Skeletal muscle cell (primary cell): ENCODE results near the gene TTC39B.
"Not testable (repeated sequence)": the region's sequence is repeated elsewhere in the genome, so short reads cannot be mapped to it uniquely, and the experiment has no call there.

Experiments
- DNase-seq: peaks from one replicate; pipeline ENCODE4 v3.0.0-alpha.2; 2010; ENCODE audit warnings: low read depth
- H3K4me3 ChIP-seq: 2 replicates; pipeline ENCODE4 v1.5.1; 2011; ENCODE audit warnings: low read depth, mild to moderate bottlenecking, control low read depth, low read length, moderate library complexity

The TTC39B gene

DNA sequence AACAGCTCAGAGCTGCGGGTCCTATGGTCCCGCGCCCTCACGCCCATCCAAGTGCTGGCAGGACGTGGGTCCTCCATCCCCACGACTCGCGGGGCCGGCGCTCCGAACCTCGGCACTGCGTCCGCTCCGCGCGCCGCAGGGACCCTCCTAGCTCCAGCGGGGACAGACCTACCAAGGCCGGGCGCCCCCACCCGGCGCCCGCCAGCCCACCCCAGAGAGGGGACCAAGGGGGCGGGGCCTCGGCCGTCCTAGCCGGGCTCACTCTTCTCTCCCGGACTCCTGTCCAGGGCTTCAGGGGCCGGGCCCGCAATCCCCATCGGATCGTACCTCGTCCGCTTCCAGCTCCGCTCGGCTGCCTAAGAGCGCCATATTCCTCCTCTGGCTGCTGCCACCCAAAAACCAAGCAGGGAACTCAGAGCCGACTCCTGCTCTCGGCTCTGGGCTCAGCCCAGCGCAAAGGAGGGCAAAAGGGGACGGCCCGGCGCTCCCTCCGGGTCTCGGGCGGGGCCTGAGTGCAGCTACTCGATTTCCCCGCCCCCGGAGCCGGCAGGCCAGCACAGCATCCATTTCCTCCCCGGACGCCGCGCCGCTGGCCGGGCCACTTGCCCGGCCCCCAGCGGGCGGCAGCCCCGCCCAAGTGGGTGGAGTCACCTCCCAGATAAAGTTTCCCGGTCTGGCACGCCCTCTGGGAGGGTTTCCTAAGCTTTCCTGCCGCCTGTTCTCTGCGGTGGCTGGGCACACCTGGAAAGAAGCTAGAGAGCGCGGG, at the start of gene TTC39B:
Gene TTC39B (minus strand): TSS at position 460 of the 766 bp plus-strand sequence. CDS start 91 bp downstream, at position 369.
- H3K4me3 ChIP-seq = peak within 1 kb of the TSS; percentile 89

DNA sequence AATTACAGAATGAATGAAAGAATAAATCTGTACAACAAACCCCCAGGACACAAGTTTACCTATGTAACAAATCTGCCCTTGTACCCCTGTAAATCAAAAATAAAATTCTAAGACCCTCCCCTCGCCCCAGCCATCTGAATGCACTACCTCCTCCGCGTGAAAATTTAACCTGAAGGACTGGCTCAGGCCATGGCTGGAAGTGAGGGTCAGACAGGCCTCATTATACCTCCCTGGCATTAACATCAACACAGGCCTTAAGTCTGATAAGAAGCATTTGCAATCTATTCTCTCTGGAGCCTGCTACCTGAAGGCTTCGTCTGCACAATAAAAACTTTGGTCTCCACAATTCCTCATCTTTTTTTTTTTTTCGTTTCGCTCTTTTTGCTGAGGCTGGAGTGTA, 48.7 kb upstream of the TTC39B start:
- no peak for DNase-seq
- no peak overlapping the region for H3K4me3 ChIP-seq

More for the DNA sequence above, at the start of gene TTC39B:
- DNase-seq = peak; percentile 71

DNA sequence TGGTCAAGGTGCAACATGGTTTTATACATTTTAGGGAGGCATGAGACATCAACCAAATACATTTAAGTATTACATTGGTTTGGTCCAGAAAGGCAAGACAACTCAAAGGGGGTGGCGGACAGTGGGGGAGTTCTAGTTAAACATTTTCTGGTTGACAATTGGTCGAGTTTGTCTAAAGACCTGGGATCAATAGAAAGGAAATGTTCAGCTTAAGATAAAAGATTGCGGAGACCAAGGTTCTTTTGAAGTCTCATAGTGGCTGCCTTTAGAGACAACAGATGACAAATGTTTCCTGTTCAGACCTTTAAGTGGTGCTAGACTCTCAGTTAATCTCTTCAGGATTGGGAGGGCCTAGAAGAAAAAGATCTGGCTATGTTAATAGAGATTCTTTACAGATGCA, 47.7 kb upstream of the TTC39B start:
- DNase-seq = no peak
- no peak overlapping the region for H3K4me3 ChIP-seq

- H3K4me3 ChIP-seq = no peak overlapping the region
- DNase-seq = no peak
Observed at GRCh38 chr9:15353892-15354291, 46.9 kb upstream of the TTC39B start.

- H3K4me3 ChIP-seq = no peak overlapping the region
- DNase-seq = no peak
Observed at GRCh38 chr9:15352306-15352705, 45.3 kb upstream of the TTC39B start.

DNA sequence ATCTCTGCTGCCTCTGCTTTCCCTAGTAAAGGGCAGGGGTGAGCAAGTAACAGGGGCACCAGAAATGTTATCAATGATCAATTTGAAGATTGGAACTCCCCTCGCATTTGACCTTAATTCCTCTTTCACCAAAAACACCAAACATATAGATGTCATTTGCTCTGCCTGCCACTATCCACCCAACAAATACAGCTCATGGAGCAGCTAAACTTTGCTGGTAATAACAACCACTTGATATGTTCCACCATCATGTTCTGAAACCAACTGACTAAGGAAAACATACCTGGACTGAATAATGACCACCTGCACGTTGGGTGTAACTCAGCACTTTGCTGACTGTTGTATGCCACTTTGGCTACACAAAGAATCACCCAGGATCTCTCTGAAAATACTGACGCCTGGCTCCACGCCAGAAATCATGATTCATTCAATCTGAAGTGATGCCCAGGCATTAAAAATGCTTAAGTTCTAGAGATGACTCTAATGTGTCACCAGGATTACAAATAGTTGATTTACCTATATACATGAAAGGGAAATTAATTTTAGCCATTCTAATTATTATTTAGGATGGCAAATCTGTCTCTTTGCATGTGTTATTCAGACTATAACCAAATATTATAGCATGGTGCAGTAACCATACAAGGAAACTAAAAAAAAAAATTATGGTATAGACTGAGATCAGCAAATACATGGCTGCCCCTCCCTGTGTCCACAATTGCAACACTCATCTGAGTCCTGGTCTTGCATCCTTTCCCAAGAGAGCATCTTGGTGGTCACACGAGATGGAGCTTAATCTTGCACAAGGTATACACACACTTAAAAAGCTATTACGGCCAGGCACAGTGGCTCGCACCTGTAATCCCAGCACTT, 43.1 kb upstream of the TTC39B start:
- no peak for DNase-seq
- H3K4me3 ChIP-seq = no peak overlapping the region

- no peak overlapping the region for H3K4me3 ChIP-seq
- DNase-seq = no peak
Observed at GRCh38 chr9:15346837-15347236, 39.8 kb upstream of the TTC39B start.

DNA sequence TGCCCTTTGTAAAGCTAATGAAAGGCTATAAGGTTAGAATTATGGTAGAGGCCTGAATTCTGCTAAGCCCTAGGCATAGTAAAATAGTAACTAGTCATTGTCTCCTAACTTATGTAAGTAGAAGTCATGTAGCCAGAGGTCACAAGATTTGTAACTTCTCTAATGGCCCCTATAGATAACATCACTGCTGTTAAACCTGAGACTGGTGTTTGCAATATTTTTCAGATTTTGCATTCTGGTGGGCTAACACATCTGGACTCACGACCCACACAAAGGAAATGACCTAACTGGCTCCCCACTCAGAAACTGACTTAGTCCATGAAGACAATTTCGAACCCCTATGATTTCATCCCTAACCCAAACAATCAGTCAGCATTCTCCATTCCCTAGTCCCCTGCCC, 37.2 kb upstream of the TTC39B start:
- no peak overlapping the region for H3K4me3 ChIP-seq
- DNase-seq = no peak

DNA sequence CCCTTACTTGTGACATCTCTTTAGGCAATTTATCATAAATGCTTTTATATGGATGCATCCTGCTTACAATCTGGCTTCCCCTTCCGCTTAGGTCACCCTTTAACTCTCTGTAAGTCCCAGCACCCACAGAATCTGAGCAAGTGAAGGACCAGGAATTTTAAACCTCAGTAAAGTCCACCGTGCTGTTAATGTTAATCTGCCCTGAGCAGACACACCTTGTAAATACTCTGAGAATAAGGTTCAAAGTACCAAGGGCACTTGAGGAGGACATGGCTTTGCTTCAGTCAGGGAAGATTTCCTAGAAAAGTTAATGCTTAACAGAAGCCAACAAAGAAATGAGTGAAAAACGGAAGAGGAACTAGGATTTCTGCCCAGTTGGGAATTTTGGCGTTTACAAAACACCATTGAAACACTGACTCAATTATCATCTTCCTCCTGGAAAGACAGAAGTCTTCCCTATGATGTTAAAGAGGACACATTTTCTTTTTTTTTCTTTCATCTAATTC, 26.4 kb upstream of the TTC39B start:
- no peak for DNase-seq
- H3K4me3 ChIP-seq = no peak overlapping the region

- no peak overlapping the region for H3K4me3 ChIP-seq
- no peak for DNase-seq
Observed at GRCh38 chr9:15332939-15333338, 25.9 kb upstream of the TTC39B start.

DNA sequence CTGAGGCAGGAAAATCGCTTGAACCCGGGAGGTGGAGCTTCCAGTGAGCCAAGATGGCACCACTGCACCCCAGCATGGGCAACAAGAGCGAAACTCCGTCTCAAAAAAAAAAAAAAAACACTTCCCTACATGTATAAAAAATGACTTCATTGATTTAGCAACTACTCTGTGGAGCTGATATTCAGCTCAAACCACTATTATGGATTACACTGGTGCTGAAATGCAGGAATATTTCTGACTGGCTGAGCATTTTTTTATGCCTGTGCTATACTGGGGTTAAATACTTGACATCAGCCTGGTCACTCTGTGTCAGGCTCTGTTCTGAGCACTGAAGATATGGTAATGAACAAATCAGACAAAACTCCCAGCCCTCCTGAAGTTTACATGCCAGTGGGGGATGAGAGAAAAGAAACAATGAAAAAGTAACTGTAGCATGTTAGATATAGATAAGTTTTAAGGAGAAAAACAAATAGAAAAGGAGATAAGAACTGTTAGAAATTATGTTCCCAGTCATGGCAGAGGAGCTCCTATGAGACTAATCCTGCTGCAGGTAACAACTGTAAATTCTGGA, 22.6 kb upstream of the TTC39B start:
- H3K4me3 ChIP-seq = no peak overlapping the region
- DNase-seq = no peak

DNA sequence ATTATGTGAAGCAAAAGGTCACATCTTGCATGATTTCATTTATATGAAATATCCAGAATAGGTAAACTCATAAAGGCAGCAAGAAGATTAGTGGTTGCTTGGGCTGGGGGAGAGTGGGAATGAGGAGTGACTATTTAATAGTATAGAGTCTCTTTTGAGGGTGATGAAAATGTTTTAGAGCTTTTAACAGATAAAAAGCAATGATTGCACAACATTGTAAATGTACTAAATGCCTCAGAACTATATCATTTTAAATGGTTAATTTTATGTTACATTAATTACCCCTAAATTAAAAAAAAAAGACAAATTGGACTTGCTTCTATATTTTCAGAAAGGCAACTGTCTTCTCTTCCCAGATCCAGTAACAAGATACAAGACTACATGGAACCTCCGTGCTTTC, 21.9 kb upstream of the TTC39B start:
- no peak for DNase-seq
- H3K4me3 ChIP-seq = no peak overlapping the region

DNA sequence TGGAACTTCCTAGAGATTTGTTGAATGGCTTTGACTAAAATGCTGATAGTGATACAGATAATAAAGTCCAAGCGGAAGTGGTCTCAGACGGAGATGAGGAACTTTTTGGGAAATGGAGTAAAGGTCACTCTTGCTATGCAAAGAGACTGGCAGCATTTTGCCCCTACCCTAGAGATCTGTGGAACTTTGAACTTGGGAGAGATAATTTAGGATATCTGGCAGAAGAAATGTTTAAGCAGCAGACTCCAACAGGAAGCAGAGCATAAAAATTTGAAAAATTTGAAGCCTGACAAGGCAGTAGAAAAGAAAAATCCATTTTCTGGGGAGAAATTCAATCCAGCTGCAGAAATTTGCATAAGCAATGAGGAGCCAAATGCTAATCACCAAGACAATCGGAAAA, 15.7 kb upstream of the TTC39B start:
- not testable (repeated sequence) for H3K4me3 ChIP-seq, DNase-seq

GRCh38 chr9:15319661-15320060, 12.6 kb upstream of the TTC39B start:
- not testable (repeated sequence) for DNase-seq, H3K4me3 ChIP-seq

GRCh38 chr9:15317836-15318235, 10.8 kb upstream of the TTC39B start:
- no peak for DNase-seq
- no peak overlapping the region for H3K4me3 ChIP-seq

DNA sequence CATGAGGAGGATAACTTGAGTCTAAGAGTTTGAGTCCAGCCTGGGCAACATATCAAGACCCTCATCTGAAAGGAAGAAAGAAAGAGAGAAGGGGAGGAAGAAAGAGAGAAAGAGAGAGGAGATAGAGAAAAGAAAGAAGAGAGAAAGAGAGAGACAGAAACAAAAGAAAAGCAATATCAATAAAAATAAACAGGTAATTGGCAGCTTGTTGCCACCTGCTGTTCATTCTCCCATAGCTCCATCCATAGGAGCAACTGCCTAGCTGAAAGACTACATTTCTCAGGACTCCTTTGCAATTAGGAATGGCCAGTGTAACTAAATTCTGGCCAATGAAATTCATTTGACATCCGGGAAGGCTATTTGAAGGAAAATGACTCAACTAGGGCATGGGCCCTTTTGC, 4.6 kb upstream of the TTC39B start:
- no peak overlapping the region for H3K4me3 ChIP-seq
- no peak for DNase-seq

GRCh38 chr9:15310107-15310850, 3.3 kb upstream of the TTC39B start:
- no peak overlapping the region for H3K4me3 ChIP-seq
- no peak for DNase-seq

GRCh38 chr9:15308511-15308910, 1.5 kb upstream of the TTC39B start:
- peak; percentile 80 for DNase-seq
- no peak overlapping the region for H3K4me3 ChIP-seq

GRCh38 chr9:15307523-15307841, 466 bp upstream of the TTC39B start:
- no peak for DNase-seq

More at GRCh38 chr9:15307523-15307841, 466 bp upstream of the TTC39B start:
- H3K4me3 ChIP-seq = peak overlapping the region; percentile 89
